Measurements from ENCODE around the gene MIA2.
"Not testable (repeated sequence)": the region's sequence is repeated elsewhere in the genome, so short reads cannot be mapped to it uniquely, and the experiment has no call there.

The MIA2 gene

DNA sequence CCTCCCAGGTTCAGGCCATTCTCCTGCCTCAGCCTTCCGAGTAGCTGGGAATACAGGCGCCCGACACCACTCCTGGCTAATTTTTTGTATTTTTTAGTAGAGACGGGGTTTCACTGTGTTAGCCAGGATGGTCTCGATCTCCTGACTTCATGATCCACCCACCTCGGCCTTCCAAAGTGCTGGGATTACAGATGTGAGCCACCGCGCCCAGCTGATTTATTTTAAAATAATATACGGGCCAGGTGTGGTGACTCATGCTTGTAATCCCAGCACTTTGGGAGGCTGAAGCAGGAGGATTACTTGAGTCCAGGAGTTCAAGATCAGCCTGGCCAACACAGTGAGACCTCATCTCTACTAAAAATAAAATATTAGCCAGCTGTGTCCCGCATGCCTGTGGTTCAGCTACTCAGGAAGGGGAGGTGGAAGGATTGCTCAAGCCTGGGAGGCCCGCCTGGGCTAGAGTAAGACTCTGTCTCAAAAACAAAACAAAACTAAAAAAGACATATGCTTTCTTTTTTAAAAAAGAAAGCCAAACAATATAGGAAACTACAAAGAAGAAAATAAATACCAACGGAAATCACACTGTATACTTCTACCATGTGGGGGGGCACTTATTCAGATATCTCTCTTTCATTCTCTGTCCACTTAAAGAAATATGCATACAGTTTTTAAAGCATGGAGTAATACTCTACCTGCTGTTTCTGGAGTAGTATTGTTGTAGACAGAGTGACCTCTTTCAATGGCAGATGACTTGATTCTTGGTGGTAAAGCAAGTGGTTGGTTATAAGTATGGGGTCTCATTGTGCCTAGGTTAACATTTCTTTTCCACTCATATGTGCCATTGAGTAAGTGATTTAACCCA lies 930 bp upstream of the MIA2 start:
- TF ChIP-seq, protein P1, sequence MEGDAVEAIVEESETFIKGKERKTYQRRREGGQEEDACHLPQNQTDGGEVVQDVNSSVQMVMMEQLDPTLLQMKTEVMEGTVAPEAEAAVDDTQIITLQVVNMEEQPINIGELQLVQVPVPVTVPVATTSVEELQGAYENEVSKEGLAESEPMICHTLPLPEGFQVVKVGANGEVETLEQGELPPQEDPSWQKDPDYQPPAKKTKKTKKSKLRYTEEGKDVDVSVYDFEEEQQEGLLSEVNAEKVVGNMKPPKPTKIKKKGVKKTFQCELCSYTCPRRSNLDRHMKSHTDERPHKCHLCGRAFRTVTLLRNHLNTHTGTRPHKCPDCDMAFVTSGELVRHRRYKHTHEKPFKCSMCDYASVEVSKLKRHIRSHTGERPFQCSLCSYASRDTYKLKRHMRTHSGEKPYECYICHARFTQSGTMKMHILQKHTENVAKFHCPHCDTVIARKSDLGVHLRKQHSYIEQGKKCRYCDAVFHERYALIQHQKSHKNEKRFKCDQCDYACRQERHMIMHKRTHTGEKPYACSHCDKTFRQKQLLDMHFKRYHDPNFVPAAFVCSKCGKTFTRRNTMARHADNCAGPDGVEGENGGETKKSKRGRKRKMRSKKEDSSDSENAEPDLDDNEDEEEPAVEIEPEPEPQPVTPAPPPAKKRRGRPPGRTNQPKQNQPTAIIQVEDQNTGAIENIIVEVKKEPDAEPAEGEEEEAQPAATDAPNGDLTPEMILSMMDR (IDR thresholded peaks at IDR 0.05; ENCODE audit: low read depth, low read length), result no peak
- DNase-seq (ENCODE audit: low read depth in 2 of 2), result peak; percentile 86 to 90
- H3K4me3 ChIP-seq (replicated peaks in 1 of 2; ENCODE audit: low read depth in 2 of 2, low read length in 2 of 2), result no peak overlapping the region

DNA sequence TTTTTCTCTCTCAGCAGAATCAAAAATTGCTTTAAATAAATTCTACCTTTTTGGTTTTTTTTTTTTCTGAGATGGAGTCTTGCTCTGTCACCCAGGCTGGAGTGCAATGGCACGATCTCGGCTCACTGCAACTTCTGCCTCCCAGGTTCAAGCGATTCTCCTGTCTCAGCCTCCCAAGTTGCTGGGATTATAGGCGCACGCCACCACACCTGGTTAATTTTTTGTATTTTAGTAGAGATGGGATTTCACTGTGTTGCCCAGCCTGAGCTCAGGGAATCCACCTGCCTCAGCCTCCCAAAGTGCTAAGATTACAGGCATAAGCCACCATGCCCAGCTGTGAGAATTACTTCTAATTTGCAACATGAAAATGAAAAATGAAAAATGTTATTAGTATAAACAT lies 1.3 kb downstream of the MIA2 start:
- DNase-seq (ENCODE audit: low read depth in 2 of 2); H3K4me3 ChIP-seq (replicated peaks in 1 of 2; ENCODE audit: low read depth in 2 of 2, low read length in 2 of 2): not testable (repeated sequence)

DNA sequence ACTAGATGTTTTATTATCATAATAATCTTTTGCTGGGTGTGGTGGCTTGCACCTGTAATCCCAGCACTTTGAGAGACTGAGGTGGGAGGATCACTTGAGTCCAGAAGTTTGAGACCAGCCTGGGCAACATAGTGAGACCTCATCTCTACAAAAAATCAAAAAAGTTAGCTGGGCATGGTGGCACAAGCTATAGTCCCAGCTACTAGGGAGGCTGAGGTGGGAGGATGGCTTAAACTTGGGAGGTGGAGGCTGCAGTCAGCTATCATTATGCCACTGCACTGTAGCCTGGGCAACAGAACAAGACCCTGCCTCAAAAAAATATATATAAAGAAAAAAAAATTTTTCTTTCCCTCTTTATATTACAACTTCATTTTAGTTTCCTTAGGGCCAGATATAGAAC lies 1.8 kb downstream of the MIA2 start:
- not testable (repeated sequence) for H3K4me3 ChIP-seq (replicated peaks in 1 of 2; ENCODE audit: low read depth in 2 of 2, low read length in 2 of 2); DNase-seq (ENCODE audit: low read depth in 2 of 2)

DNA sequence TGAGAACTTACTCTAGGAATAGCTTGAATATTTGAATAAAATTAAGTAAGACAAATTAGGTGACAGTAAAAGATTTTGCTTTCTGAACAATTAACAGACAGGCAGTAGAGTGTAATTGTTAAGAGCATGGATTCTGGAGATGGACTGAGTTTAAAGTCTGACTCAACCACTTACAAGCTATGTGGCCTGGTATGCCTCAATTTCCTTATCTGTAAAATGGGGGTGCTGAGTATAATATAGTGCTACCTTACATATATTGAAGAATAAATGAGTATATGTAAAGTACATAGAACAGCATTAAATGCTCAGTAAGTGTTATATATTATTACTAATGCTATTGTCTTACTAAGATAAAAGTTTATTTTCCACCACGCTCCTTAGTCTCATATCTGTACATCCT lies 7.1 kb downstream of the MIA2 start:
- TF ChIP-seq, protein P1 (IDR thresholded peaks at IDR 0.05; ENCODE audit: low read depth, low read length), result no peak
- DNase-seq (ENCODE audit: low read depth in 2 of 2), result no peak
- H3K4me3 ChIP-seq (replicated peaks in 1 of 2; ENCODE audit: low read depth in 2 of 2, low read length in 2 of 2), result no peak overlapping the region

DNA sequence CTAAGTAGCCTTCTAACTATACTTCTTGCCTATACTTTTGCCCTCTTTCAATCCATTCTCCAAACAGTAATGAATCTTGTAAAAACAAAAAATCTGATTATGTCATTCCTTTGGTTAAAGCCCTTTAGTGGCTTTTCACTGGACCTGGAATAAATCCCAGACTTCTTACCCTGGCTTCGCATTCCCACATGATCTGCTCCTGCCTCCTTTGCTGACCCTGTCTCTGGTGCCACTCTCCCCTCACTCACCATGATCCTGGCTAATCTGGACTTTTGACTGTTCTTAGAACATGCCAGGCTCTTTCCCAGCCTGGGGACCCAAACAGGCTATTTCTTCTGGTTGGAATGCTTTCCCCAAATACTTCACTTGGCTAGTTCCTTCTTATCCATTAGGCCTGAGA lies 7.9 kb downstream of the MIA2 start:
- TF ChIP-seq, protein P1 (IDR thresholded peaks at IDR 0.05; ENCODE audit: low read depth, low read length), result no peak
- DNase-seq (ENCODE audit: low read depth in 2 of 2), result no peak
- H3K4me3 ChIP-seq (replicated peaks in 1 of 2; ENCODE audit: low read depth in 2 of 2, low read length in 2 of 2), result no peak overlapping the region

DNA sequence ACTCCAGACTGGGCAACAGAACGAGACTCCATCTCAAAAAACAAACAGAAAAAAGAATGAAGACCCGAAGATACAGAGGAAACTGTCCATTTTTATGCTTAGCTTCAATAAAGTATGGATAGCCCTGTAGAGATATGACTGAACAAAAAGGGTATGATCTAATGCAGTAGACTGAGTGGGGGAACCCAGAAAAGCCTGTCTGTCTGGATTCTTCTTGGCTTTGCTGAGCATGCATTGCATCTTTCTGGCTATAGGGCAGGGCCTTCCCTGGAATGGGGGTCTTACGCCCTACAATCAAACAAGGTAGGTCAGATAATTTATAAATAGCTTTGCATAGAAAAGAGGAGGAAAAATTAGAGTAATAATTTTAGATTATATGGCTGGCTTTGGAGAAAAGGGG lies 10.1 kb downstream of the MIA2 start:
- no peak for DNase-seq (ENCODE audit: low read depth in 2 of 2)
- TF ChIP-seq, protein P1 (IDR thresholded peaks at IDR 0.05; ENCODE audit: low read depth, low read length), result no peak

DNA sequence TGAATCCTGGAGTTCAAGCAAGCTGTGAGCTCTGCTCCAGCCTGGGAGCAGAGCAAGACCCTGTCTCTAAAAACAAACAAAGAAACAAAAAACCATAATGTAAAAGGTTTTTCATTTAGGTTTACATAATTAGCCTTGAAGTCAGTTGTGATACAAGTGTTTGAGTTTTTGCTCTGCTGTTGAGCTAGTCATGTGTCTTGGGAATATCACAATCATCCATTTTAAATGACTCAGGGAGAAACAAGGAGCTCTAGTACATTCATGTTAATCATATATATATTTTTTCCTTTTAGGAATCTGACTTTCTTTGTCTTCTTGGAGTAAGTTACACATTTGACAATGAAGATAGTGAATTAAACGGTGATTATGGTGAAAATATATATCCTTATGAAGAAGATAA lies 12.9 kb downstream of the MIA2 start:
- TF ChIP-seq, protein P1 (IDR thresholded peaks at IDR 0.05; ENCODE audit: low read depth, low read length), result no peak
- H3K4me3 ChIP-seq (replicated peaks in 1 of 2; ENCODE audit: low read depth in 2 of 2, low read length in 2 of 2), result no peak overlapping the region
- peak in 1 of 2 donors; percentile 65 for DNase-seq (ENCODE audit: low read depth in 2 of 2)

More for the DNA sequence above, 10.1 kb downstream of the MIA2 start:
- no peak overlapping the region for H3K4me3 ChIP-seq (replicated peaks in 1 of 2; ENCODE audit: low read depth in 2 of 2, low read length in 2 of 2)

DNA sequence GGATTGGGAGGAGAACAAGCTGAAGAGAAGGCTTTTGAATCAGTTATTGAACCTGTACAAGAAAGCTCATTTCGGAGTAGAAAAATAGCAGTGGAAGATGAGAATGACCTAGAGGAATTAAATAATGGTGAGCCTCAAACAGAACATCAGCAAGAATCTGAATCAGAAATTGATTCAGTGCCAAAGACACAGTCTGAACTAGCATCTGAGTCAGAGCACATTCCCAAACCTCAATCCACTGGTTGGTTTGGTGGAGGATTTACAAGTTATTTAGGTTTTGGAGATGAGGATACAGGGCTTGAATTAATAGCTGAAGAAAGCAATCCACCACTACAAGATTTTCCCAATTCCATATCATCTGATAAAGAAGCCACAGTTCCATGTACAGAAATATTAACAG lies 13.5 kb downstream of the MIA2 start:
- TF ChIP-seq, protein P1 (IDR thresholded peaks at IDR 0.05; ENCODE audit: low read depth, low read length), result no peak
- H3K4me3 ChIP-seq (replicated peaks in 1 of 2; ENCODE audit: low read depth in 2 of 2, low read length in 2 of 2), result no peak overlapping the region
- peak; percentile 79 to 92 for DNase-seq (ENCODE audit: low read depth in 2 of 2)

All from cardiac fibroblast (primary cell).